Measurements from ENCODE around the gene POMT1. TPM values are rescaled to one million over a fixed set of nuclear protein-coding genes. Genes with fewer than 3 reads are reported as not detected.
A peak's percentile ranks its signal among the peaks of the same experiment; 100 is the strongest.

The POMT1 gene
- total RNA-seq, 1 experiment from 2014 or later = 19.7 TPM

GRCh38 chr9:131483319-131484050, 19.2 kb upstream of the POMT1 start:
- DNase-seq (ENCODE audit: unreplicated experiment) = no peak
- CTCF ChIA-PET = no interaction called here
- TF ChIP-seq CTCF (IDR thresholded peaks at IDR 0.05; ENCODE audit: unreplicated experiment) = no peak
- Mint-ChIP-seq H3K9me3 (ENCODE audit: unreplicated experiment) (no peaks in the 10 kb centered on the region), H3K4me1 (ENCODE audit: insufficient read depth, unreplicated experiment) (no peaks in the 10 kb centered on the region), H3K27me3 (ENCODE audit: insufficient read depth, unreplicated experiment) (no peaks in the 10 kb centered on the region), H3K36me3 (ENCODE audit: insufficient read depth, unreplicated experiment) (peaks cover 92% of the 10 kb centered on the region), H3K27ac (ENCODE audit: low read depth, unreplicated experiment) (peak overlapping the region; percentile 42), H3K4me3 (ENCODE audit: unreplicated experiment) (no peak overlapping the region)
- no TSS peak for BruUV-seq (replicated peaks)
- intact Hi-C loops (cut with micrococcal nuclease) = no loop called here
- POLR2A ChIA-PET = no interaction called here

- intact Hi-C loops (cut with micrococcal nuclease) = no loop called here
- Mint-ChIP-seq H3K27ac (ENCODE audit: low read depth, unreplicated experiment) (peak overlapping the region; percentile 42), H3K9me3 (ENCODE audit: unreplicated experiment) (no peaks in the 10 kb centered on the region), H3K36me3 (ENCODE audit: insufficient read depth, unreplicated experiment) (peaks cover 93% of the 10 kb centered on the region), H3K27me3 (ENCODE audit: insufficient read depth, unreplicated experiment) (no peaks in the 10 kb centered on the region), H3K4me3 (ENCODE audit: unreplicated experiment) (no peak overlapping the region), H3K4me1 (ENCODE audit: insufficient read depth, unreplicated experiment) (no peaks in the 10 kb centered on the region)
- TF ChIP-seq CTCF (IDR thresholded peaks at IDR 0.05; ENCODE audit: unreplicated experiment) = no peak
- POLR2A ChIA-PET = no interaction called here
- BruUV-seq (replicated peaks) = no TSS peak
- DNase-seq (ENCODE audit: unreplicated experiment) = no peak
- CTCF ChIA-PET = interaction anchor here (1.4 kb wide), 1 partner anchor 8 kb away, joined by 4 read pairs; no protein-coding TSS in a partner anchor
These were observed 18.7 kb upstream of the POMT1 start for GRCh38 chr9:131484051-131484445.

GRCh38 chr9:131484560-131485185, 18.0 kb upstream of the POMT1 start:
- H3K27ac Mint-ChIP-seq (ENCODE audit: low read depth, unreplicated experiment) = no peak overlapping the region
- intact Hi-C loops (cut with micrococcal nuclease) = no loop called here
- ChIA-PET POLR2A (no interaction called here), CTCF (interaction anchor here (0.8 to 1.4 kb wide), 3 partner anchors 9 to 135 kb away, joined by 3 to 4 read pairs (median 3); no protein-coding TSS in a partner anchor)
- H3K27me3 Mint-ChIP-seq (ENCODE audit: insufficient read depth, unreplicated experiment) = no peaks in the 10 kb centered on the region
- no peak for TF ChIP-seq CTCF (IDR thresholded peaks at IDR 0.05; ENCODE audit: unreplicated experiment)
- no TSS peak for BruUV-seq (replicated peaks)
- DNase-seq (ENCODE audit: unreplicated experiment) = no peak
- no peak overlapping the region for H3K4me3 Mint-ChIP-seq (ENCODE audit: unreplicated experiment)
- H3K36me3 Mint-ChIP-seq (ENCODE audit: insufficient read depth, unreplicated experiment) = peaks cover 93% of the 10 kb centered on the region
- no peaks in the 10 kb centered on the region for H3K9me3 Mint-ChIP-seq (ENCODE audit: unreplicated experiment)
- H3K4me1 Mint-ChIP-seq (ENCODE audit: insufficient read depth, unreplicated experiment) = no peaks in the 10 kb centered on the region

GRCh38 chr9:131485206-131485605, 17.5 kb upstream of the POMT1 start:
- no peak overlapping the region for H3K4me3 Mint-ChIP-seq (ENCODE audit: unreplicated experiment)
- intact Hi-C loops (cut with micrococcal nuclease) = no loop called here
- H3K9me3 Mint-ChIP-seq (ENCODE audit: unreplicated experiment) = no peaks in the 10 kb centered on the region
- no peak for DNase-seq (ENCODE audit: unreplicated experiment)
- ChIA-PET CTCF (interaction anchor here (0.8 to 1.4 kb wide), 3 partner anchors 9 to 135 kb away, joined by 3 to 4 read pairs (median 3); no protein-coding TSS in a partner anchor), POLR2A (no interaction called here)
- no peaks in the 10 kb centered on the region for H3K27me3 Mint-ChIP-seq (ENCODE audit: insufficient read depth, unreplicated experiment)
- no peak for TF ChIP-seq CTCF (IDR thresholded peaks at IDR 0.05; ENCODE audit: unreplicated experiment)
- peaks cover 93% of the 10 kb centered on the region for H3K36me3 Mint-ChIP-seq (ENCODE audit: insufficient read depth, unreplicated experiment)
- no peaks in the 10 kb centered on the region for H3K4me1 Mint-ChIP-seq (ENCODE audit: insufficient read depth, unreplicated experiment)
- no TSS peak for BruUV-seq (replicated peaks)
- no peak overlapping the region for H3K27ac Mint-ChIP-seq (ENCODE audit: low read depth, unreplicated experiment)

Data from MCF 10A (cell line).